GM23248 (cell line): ENCODE results near the gene SIDT2. TPM values are rescaled to one million over a fixed set of nuclear protein-coding genes. Genes with fewer than 3 reads are reported as not detected.

ENCODE experiments used
- DNase-seq: peaks from one replicate; pipeline ENCODE4 v3.0.0-alpha.2; 2015
- H2AFZ ChIP-seq: fragments of 200-600 bp; sonication (generic); 2 replicates; pipeline ENCODE4 v1.6.1; 2016; ENCODE audit warnings: antibody characterized with exemption
- H3F3A ChIP-seq: fragments of 200-600 bp; sonication (generic); 2 replicates; pipeline ENCODE4 v1.6.1; 2016; ENCODE audit warnings: mild to moderate bottlenecking, antibody characterized with exemption, mixed run types; ENCODE audit not compliant: insufficient read depth
- H3K27ac ChIP-seq: fragments of 200-600 bp; sonication (generic); 2 replicates; pipeline ENCODE4 v1.5.1; 2016; ENCODE audit warnings: mild to moderate bottlenecking
- H3K27me3 ChIP-seq: fragments of 200-600 bp; sonication (generic); replicated peaks from 2 replicates; pipeline ENCODE4 v1.6.1; 2016; ENCODE audit warnings: mild to moderate bottlenecking; ENCODE audit not compliant: insufficient read depth
- H3K36me3 ChIP-seq: fragments of 200-600 bp; sonication (generic); 2 replicates; pipeline ENCODE4 v1.6.1; 2016; ENCODE audit warnings: low read depth, mild to moderate bottlenecking
- H3K4me1 ChIP-seq: fragments of 200-600 bp; sonication (generic); 2 replicates; pipeline ENCODE4 v1.6.1; 2016; ENCODE audit warnings: mild to moderate bottlenecking; ENCODE audit not compliant: insufficient read depth
- H3K4me2 ChIP-seq: fragments of 200-600 bp; sonication (generic); one replicate; pipeline ENCODE4 v1.6.1; 2016; ENCODE audit warnings: mild to moderate bottlenecking; ENCODE audit not compliant: unreplicated experiment
- H3K4me3 ChIP-seq: fragments of 200-600 bp; sonication (generic); 2 replicates; pipeline ENCODE4 v1.5.1; 2016; ENCODE audit warnings: mild to moderate bottlenecking
- H3K79me2 ChIP-seq: fragments of 200-600 bp; sonication (generic); 2 replicates; pipeline ENCODE4 v1.6.1; 2016; ENCODE audit warnings: mild to moderate bottlenecking; ENCODE audit not compliant: insufficient read depth
- H3K9ac ChIP-seq: fragments of 200-600 bp; sonication (generic); 2 replicates; pipeline ENCODE4 v1.6.1; 2016; ENCODE audit warnings: mild to moderate bottlenecking
- H3K9me2 ChIP-seq: fragments of 200-600 bp; sonication (generic); 2 replicates; pipeline ENCODE4 v1.6.1; 2016; ENCODE audit warnings: mixed run types, mild to moderate bottlenecking, moderate library complexity; ENCODE audit not compliant: insufficient read depth
- H3K9me3 ChIP-seq: fragments of 200-600 bp; sonication (generic); one replicate; pipeline ENCODE4 v1.6.1; 2017; ENCODE audit warnings: low read depth
- H4K20me1 ChIP-seq: fragments of 200-600 bp; sonication (generic); 2 replicates; pipeline ENCODE4 v1.6.0; 2016; ENCODE audit not compliant: insufficient read depth
- EZH2 ChIP-seq: fragments of 200-600 bp; sonication (generic); IDR thresholded peaks from 2 replicates; pipeline ENCODE4 v1.6.1; 2018; ENCODE audit warnings: antibody characterized with exemption, mild to moderate bottlenecking; ENCODE audit not compliant: insufficient read depth, poor library complexity, severe bottlenecking
- EZH2phosphoT487 ChIP-seq: fragments of 200-600 bp; sonication (generic); IDR thresholded peaks from 2 replicates; pipeline ENCODE4 v1.6.1; 2018; ENCODE audit warnings: antibody characterized with exemption, moderate library complexity, mild to moderate bottlenecking, low read depth; ENCODE audit not compliant: insufficient read depth
- WGBS, 2 experiments: methylation state at CpG; one replicate each; pipeline ENCODE4 v1.1.6; 2015 to 2017; ENCODE audit warnings: low lambda C conversion rate in 2 of 2, low coverage in 1 of 2; ENCODE audit errors: missing lambda C conversion rate in 2 of 2; 5-methylcytosine and 5-hydroxymethylcytosine counted together
- in situ Hi-C: fragments of 300-500 bp; cut with MboI; formaldehyde crosslinking; loops from 2 replicates; pipeline ENCODE4 v1.15.0; 2020
- polyA plus RNA-seq: library from polyadenylated mRNA; unstranded; fragments of >200 nt; fragmentation: Nextera tagmentation; extraction: Ambion mirVana; gene quantifications from 2 replicates; pipeline ENCODE4 v1.2.1, GENCODE V29; 2016
- total RNA-seq: library from RNA; depleted of rRNA; stranded (reverse); fragments of >200 nt; shearing (Covaris generic); gene quantifications from 2 replicates; pipeline ENCODE4 v1.2.3, GENCODE V29; 2014

Gene SIDT2
- total and polyA plus RNA-seq, 2 experiments from 2014 or later = 13.1 to 15.7 TPM

DNA sequence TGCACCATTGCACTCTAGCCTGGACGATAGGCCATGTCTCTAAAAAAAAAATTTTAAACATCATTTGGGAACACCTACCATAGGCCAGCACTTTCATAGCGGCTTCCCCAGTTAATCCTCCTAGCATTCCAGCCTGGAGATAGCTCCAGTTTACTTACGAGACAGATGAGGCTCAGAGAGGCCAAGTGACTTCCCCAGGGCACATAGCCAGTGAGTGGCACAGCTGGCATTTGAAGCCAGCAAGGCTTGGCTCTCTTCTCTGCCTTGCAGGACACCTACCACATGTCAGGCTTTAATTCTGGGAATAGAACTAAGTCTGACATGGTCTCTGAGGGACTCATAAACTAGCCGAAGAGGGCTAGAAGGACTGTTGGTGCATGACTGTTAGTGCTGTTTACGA is 15.7 kb downstream of the SIDT2 start:
- no peak overlapping the region for H3K27ac ChIP-seq
- H3F3A ChIP-seq = no peaks in the 10 kb centered on the region; the same call in 1 of the 2 replicates
- in situ Hi-C loops = no loop called here
- WGBS, 2 experiments = 81 to 84% methylated on average over 5 of the region's 5 CpGs
- no peaks in the 10 kb centered on the region for H4K20me1 ChIP-seq
- no peak for TF ChIP-seq EZH2phosphoT487
- no peak overlapping the region for H3K4me3 ChIP-seq
- H2AFZ ChIP-seq = no peak overlapping the region
- no peak for DNase-seq
- no peaks in the 10 kb centered on the region for H3K36me3 ChIP-seq
- H3K9me2 ChIP-seq = no peaks in the 10 kb centered on the region
- H3K4me1 ChIP-seq = peaks cover 10% of the 10 kb centered on the region
- no peaks in the 10 kb centered on the region for H3K27me3 ChIP-seq
- no peaks in the 10 kb centered on the region for H3K9me3 ChIP-seq
- H3K79me2 ChIP-seq = peaks cover 20% of the 10 kb centered on the region
- H3K9ac ChIP-seq = no peak overlapping the region
- no peak overlapping the region for H3K4me2 ChIP-seq

DNA sequence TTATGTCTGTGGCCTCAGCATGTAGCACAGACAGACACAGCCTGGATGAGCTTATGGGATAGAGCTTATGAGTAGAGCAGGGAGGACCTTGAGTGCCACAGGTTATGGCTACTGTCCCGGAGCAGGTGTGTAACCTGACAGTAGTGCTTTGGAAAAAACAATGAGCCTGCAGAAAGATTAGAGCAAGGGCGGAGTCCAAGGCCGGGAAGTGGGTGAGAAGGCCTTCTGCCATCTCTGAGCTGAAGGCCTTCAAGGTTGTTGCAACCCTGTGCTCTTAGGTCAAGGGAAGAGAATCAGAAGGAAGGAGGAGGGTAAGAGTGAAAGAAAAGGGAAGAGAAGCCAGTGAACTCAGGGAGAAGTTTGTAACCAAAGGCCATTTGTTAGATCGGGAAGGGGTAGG is 16.7 kb downstream of the SIDT2 start:
- no peaks in the 10 kb centered on the region for H3K36me3 ChIP-seq
- no peak for DNase-seq
- peaks cover 2% of the 10 kb centered on the region; the same call in 1 of the 2 replicates for H3F3A ChIP-seq

DNA sequence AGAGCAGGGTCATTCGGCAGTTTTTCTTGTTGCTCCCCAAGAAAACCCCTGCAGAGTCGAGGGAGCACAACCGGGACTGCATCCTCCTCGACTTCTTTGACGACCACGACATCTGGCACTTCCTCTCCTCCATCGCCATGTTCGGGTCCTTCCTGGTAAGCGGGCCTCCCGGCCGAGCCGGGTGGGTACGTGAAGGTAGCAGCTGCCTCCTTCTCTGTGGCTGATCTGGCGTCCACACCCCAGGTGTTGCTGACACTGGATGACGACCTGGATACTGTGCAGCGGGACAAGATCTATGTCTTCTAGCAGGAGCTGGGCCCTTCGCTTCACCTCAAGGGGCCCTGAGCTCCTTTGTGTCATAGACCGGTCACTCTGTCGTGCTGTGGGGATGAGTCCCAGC is 17.2 kb downstream of the SIDT2 start:
- H3K36me3 ChIP-seq = no peaks in the 10 kb centered on the region
- H3K4me3 ChIP-seq = no peak overlapping the region
- peaks cover 7% of the 10 kb centered on the region for H3F3A ChIP-seq
- H3K9me2 ChIP-seq = no peaks in the 10 kb centered on the region
- TF ChIP-seq EZH2 (no peak), EZH2phosphoT487 (no peak)
- no peaks in the 10 kb centered on the region for H3K27me3 ChIP-seq
- H3K9ac ChIP-seq = no peak overlapping the region
- H2AFZ ChIP-seq = no peak overlapping the region
- peaks cover 35% of the 10 kb centered on the region for H3K79me2 ChIP-seq
- peaks cover 10% of the 10 kb centered on the region for H3K4me1 ChIP-seq
- no peaks in the 10 kb centered on the region for H3K9me3 ChIP-seq
- no peak for DNase-seq
- H4K20me1 ChIP-seq = no peaks in the 10 kb centered on the region
- H3K27ac ChIP-seq = no peak overlapping the region
- in situ Hi-C loops = no loop called here
- 98% methylated on average over 19 of the region's 19 CpGs for WGBS, 2 experiments
- H3K4me2 ChIP-seq = no peak overlapping the region

More for the DNA sequence above, 16.7 kb downstream of the SIDT2 start:
- no peaks in the 10 kb centered on the region for H3K9me2 ChIP-seq
- 95 to 100% methylated on average over 4 of the region's 4 CpGs for WGBS, 2 experiments
- peaks cover 30% of the 10 kb centered on the region for H3K79me2 ChIP-seq
- peaks cover 10% of the 10 kb centered on the region for H3K4me1 ChIP-seq
- H3K4me3 ChIP-seq = no peak overlapping the region
- H2AFZ ChIP-seq = no peak overlapping the region
- H3K4me2 ChIP-seq = no peak overlapping the region
- no peaks in the 10 kb centered on the region for H3K9me3 ChIP-seq
- no peak overlapping the region for H3K9ac ChIP-seq
- in situ Hi-C loops = no loop called here
- no peak for TF ChIP-seq EZH2
- no peak for TF ChIP-seq EZH2phosphoT487
- H4K20me1 ChIP-seq = no peaks in the 10 kb centered on the region
- H3K27me3 ChIP-seq = no peaks in the 10 kb centered on the region
- no peak overlapping the region for H3K27ac ChIP-seq

DNA sequence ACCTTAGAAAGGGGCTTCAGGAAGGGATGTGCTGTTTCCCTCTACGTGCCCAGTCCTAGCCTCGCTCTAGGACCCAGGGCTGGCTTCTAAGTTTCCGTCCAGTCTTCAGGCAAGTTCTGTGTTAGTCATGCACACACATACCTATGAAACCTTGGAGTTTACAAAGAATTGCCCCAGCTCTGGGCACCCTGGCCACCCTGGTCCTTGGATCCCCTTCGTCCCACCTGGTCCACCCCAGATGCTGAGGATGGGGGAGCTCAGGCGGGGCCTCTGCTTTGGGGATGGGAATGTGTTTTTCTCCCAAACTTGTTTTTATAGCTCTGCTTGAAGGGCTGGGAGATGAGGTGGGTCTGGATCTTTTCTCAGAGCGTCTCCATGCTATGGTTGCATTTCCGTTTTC is 18.5 kb downstream of the SIDT2 start:
- H3K4me3 ChIP-seq = no peak overlapping the region
- H3K27ac ChIP-seq = no peak overlapping the region
- no peaks in the 10 kb centered on the region for H3K36me3 ChIP-seq
- H3F3A ChIP-seq = peaks cover 16% of the 10 kb centered on the region
- peaks cover 22% of the 10 kb centered on the region for H3K4me1 ChIP-seq
- in situ Hi-C loops = no loop called here
- WGBS, 2 experiments = 90 to 93% methylated on average over 7 of the region's 7 CpGs
- H3K79me2 ChIP-seq = peaks cover 48% of the 10 kb centered on the region
- H3K9me3 ChIP-seq = no peaks in the 10 kb centered on the region
- no peak overlapping the region for H2AFZ ChIP-seq
- H4K20me1 ChIP-seq = no peaks in the 10 kb centered on the region
- no peak overlapping the region for H3K4me2 ChIP-seq
- H3K9ac ChIP-seq = no peak overlapping the region
- no peaks in the 10 kb centered on the region for H3K27me3 ChIP-seq
- H3K9me2 ChIP-seq = no peaks in the 10 kb centered on the region
- TF ChIP-seq EZH2 (no peak), EZH2phosphoT487 (no peak)
- no peak for DNase-seq
